ENCODE data around the gene DCAF11.

Gene DCAF11

GRCh38 chr14:24069411-24069735 lies 45.2 kb upstream of the DCAF11 start:
- H3K4me3 ChIP-seq (ENCODE audit: low read length) = no peak overlapping the region
- no peak for TF ChIP-seq CTCF (conservative IDR thresholded peaks at IDR 0.05; ENCODE audit: low read depth, low read length)
- DNase-seq (ENCODE audit: low read depth) = no peak

GRCh38 chr14:24070285-24071143 lies 44.1 kb upstream of the DCAF11 start:
- no peak for DNase-seq (ENCODE audit: low read depth)
- no peak overlapping the region for H3K4me3 ChIP-seq (ENCODE audit: low read length)
- no peak for TF ChIP-seq CTCF (conservative IDR thresholded peaks at IDR 0.05; ENCODE audit: low read depth, low read length)

GRCh38 chr14:24071144-24071697 lies 43.4 kb upstream of the DCAF11 start, which contains the start of gene CPNE6:
TSS of gene CPNE6 (plus strand) at chr14:24071562. CDS start at chr14:24072937, 1,375 bp downstream.
- no peak within 1 kb of the TSS for H3K4me3 ChIP-seq (ENCODE audit: low read length)
- DNase-seq (ENCODE audit: low read depth) = no peak
- TF ChIP-seq CTCF (conservative IDR thresholded peaks at IDR 0.05; ENCODE audit: low read depth, low read length) = no peak

- DNase-seq (ENCODE audit: low read depth) = no peak
- TF ChIP-seq CTCF (conservative IDR thresholded peaks at IDR 0.05; ENCODE audit: low read depth, low read length) = no peak
- no peak overlapping the region for H3K4me3 ChIP-seq (ENCODE audit: low read length)
These were observed 42.6 kb upstream of the DCAF11 start for GRCh38 chr14:24071836-24072430.

GRCh38 chr14:24072436-24072835 lies 42.1 kb upstream of the DCAF11 start:
- H3K4me3 ChIP-seq (ENCODE audit: low read length) = no peak overlapping the region
- no peak for DNase-seq (ENCODE audit: low read depth)
- no peak for TF ChIP-seq CTCF (conservative IDR thresholded peaks at IDR 0.05; ENCODE audit: low read depth, low read length)

GRCh38 chr14:24072881-24073877 lies 41.4 kb upstream of the DCAF11 start:
- no peak overlapping the region for H3K4me3 ChIP-seq (ENCODE audit: low read length)
- no peak for DNase-seq (ENCODE audit: low read depth)
- no peak for TF ChIP-seq CTCF (conservative IDR thresholded peaks at IDR 0.05; ENCODE audit: low read depth, low read length)
